ENCODE results near the gene CASZ1.

The CASZ1 gene

DNA sequence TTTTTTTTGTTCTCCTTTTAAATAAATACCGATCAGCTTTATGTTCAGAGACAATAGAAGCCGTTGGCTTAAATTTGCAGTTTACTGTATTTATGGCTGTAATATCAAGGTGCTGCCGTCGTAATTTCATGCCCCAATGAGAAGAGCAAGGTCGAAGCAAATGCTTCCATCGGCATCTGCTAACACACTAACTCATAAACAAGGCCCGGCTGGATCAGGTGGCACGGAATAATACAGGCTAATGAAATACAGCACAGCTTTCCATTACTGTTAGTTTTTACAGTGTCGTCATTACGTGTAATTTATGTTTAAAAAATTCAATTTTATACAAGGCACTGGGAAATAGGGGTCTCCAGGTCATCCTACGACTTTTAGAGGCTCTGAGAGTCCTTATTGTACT is 202.7 kb downstream of the CASZ1 start:
- no peak for DNase-seq

DNA sequence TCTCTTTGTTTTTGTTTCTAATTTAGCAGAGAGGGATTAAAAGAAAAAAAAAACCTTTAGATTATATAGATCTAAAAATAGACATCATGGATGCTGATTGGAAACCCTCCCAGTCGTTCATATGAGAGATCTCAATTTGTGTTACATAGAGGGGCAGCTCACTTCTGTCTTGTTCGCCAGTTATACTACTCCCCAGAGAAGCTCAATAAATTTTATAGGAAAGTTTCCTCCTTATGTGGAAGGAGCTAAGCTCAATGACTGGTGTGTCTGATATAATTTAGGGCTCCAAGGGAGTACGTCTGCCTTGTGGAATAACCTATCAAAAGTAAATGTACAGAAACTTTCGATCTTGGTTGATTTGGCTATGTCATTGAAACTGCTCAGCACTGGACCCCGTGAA is 204.1 kb downstream of the CASZ1 start:
- DNase-seq: no peak

DNA sequence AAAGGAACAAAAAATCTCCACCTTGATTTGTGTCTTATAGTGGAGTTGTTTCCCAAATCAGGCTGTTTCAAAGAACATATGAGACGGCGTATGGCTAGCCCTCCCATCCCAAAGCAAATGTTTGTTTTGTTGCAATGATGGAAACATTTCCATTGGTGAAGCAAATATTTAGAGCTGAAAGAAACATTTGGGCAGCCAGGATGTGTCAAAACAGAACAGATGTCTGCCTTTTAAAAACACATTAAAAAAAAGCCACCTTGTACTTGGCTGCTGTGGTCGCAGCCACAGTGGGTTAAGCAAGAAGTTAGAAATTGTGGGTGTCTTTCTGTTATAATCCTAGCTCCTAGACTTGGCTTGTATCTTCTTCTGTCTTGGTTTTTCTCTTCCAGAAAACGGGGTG is 205.4 kb downstream of the CASZ1 start:
- no peak for DNase-seq

DNA sequence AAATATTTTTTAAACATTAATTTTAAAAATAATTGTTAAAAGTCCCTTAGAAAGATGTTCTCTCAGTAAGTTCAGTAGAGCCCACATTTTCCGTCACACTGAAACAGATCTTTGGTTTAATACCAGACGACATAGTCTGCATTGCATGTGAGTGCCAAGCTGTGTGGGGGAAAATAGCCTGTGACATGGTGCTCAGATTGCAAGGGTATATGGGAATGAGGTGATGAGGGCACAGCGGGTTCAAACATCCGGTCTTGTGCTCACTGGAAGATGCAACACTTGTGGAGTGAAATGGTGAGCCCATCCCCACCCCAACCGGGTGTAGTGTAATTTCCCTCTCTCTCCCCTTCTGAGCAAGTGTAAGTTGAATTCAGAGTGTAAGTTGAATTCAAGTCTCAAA is 207.4 kb downstream of the CASZ1 start:
- no peak for DNase-seq

DNA sequence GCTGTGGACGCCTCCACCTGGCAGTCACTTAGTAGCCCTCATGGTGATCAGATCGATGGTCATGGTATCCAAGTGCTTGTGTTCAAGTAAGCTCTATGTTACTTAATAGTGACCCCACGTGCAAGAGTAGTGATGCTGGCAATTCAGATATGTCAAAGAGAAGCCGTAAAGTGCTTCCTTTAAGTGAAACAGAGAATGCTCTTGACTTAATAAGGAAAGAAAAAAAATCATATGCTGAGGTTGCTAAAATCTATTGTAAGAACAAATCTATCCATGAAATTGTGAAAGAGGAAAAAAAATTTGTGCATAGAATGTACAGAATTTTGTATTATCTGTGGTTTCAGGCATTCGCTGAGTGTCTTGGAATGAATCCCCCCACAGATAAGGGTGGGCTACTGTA is 207.8 kb downstream of the CASZ1 start:
- no peak for DNase-seq
